Measurements from ENCODE around the gene ADRA2B.
"Not testable (repeated sequence)": the region's sequence is repeated elsewhere in the genome, so short reads cannot be mapped to it uniquely, and the experiment has no call there.

ADRA2B gene

GRCh38 chr2:96066511-96066910, 49.9 kb downstream of the ADRA2B start:
- DNase-seq (ENCODE audit: low read depth): not testable (repeated sequence)

- not testable (repeated sequence) for DNase-seq (ENCODE audit: low read depth)
These were observed 50.4 kb downstream of the ADRA2B start for GRCh38 chr2:96065954-96066353.

- DNase-seq (ENCODE audit: low read depth): no peak
These were observed 50.9 kb downstream of the ADRA2B start for GRCh38 chr2:96065381-96065930.

- not testable (repeated sequence) for DNase-seq (ENCODE audit: low read depth)
These were observed 51.6 kb downstream of the ADRA2B start for GRCh38 chr2:96064760-96065159.

GRCh38 chr2:96064047-96064675, 52.2 kb downstream of the ADRA2B start:
- DNase-seq (ENCODE audit: low read depth): not testable (repeated sequence)

- DNase-seq (ENCODE audit: low read depth): peak; percentile 16
These were observed 53.1 kb downstream of the ADRA2B start for GRCh38 chr2:96063116-96063899.
